IPS DF 6.9 (cell line): ENCODE measurements around the gene SULT1C2.

Experiments used
- DNase-seq: peaks from one replicate; pipeline ENCODE4 v3.0.0-alpha.2; 2013; ENCODE audit warnings: low read depth, low spot score
- H3K27ac ChIP-seq: one replicate; pipeline ENCODE4 v1.5.1; 2013; ENCODE audit warnings: low read length, control low read depth
- H3K27me3 ChIP-seq: 2 replicates; pipeline ENCODE4 v1.6.1; 2013; ENCODE audit warnings: mild to moderate bottlenecking, low read length; ENCODE audit not compliant: control insufficient read depth, insufficient read depth
- H3K36me3 ChIP-seq: 2 replicates; pipeline ENCODE4 v1.6.1; 2013; ENCODE audit warnings: low read length; ENCODE audit not compliant: control insufficient read depth, insufficient read depth
- H3K4me1 ChIP-seq: 2 replicates; pipeline ENCODE4 v1.6.1; 2013; ENCODE audit warnings: low read length; ENCODE audit not compliant: control insufficient read depth, insufficient read depth
- H3K4me3 ChIP-seq: 2 replicates; pipeline ENCODE4 v1.5.1; 2013; ENCODE audit warnings: mild to moderate bottlenecking, low read length
- H3K9me3 ChIP-seq: 2 replicates; pipeline ENCODE4 v1.6.1; 2013; ENCODE audit warnings: low read length, inconsistent platforms; ENCODE audit not compliant: control insufficient read depth, insufficient read depth
- WGBS: extraction: QIAGEN DNeasy Blood & Tissue Kit; methylation state at CpG from one replicate; pipeline ENCODE4 v1.1.7; 2013; ENCODE audit warnings: mixed read lengths, missing lambda C conversion rate; ENCODE audit not compliant: insufficient read length, insufficient coverage; 5-methylcytosine and 5-hydroxymethylcytosine counted together

Gene SULT1C2

GRCh38 chr2:108316461-108317258, 28.0 kb downstream of the SULT1C2 start:
- H3K27me3 ChIP-seq, result no peaks in the 10 kb centered on the region
- no peaks in the 10 kb centered on the region for H3K36me3 ChIP-seq
- H3K27ac ChIP-seq, result no peak overlapping the region
- H3K4me1 ChIP-seq, result peaks cover 2% of the 10 kb centered on the region
- no peak overlapping the region for H3K4me3 ChIP-seq
- DNase-seq, result peak; percentile 18
- H3K9me3 ChIP-seq, result no peaks in the 10 kb centered on the region
- no CpG with 5 or more reads among the region's 13 CpGs for WGBS

- no peak overlapping the region for H3K4me3 ChIP-seq
- no peak for DNase-seq
Measured at GRCh38 chr2:108320326-108320922, 31.7 kb downstream of the SULT1C2 start.

DNA sequence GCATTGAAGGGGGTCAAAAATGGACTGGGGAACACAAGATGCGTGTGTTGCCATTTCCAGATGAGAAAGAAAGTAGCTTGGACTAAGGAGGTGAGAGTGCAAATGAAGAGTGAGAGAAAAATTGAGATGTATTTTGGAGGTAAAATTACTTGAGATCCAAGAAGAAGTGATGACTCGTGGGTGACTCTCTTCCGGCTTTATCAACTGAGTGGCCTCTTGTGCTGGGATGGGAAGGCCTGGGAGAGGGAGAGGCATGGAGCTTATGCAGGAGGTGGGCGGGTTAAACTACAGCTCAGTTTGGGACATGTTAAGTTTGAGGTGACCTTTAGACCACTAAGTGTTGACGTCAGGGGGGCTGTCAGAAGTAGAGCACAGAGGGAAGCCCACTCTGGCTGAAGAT, 34.9 kb downstream of the SULT1C2 start:
- WGBS, result no CpG with 5 or more reads among the region's 5 CpGs
- no peak overlapping the region for H3K27ac ChIP-seq
- no peaks in the 10 kb centered on the region for H3K36me3 ChIP-seq
- no peaks in the 10 kb centered on the region for H3K4me1 ChIP-seq
- DNase-seq, result no peak
- H3K27me3 ChIP-seq, result no peaks in the 10 kb centered on the region
- H3K4me3 ChIP-seq, result no peak overlapping the region
- no peaks in the 10 kb centered on the region for H3K9me3 ChIP-seq

More at GRCh38 chr2:108320326-108320922, 31.7 kb downstream of the SULT1C2 start:
- Histone ChIP-seq H3K27ac (no peak overlapping the region), H3K27me3 (no peaks in the 10 kb centered on the region), H3K36me3 (no peaks in the 10 kb centered on the region), H3K9me3 (no peaks in the 10 kb centered on the region), H3K4me1 (peaks cover 2% of the 10 kb centered on the region)
- WGBS, result no CpG with 5 or more reads among the region's 6 CpGs

DNA sequence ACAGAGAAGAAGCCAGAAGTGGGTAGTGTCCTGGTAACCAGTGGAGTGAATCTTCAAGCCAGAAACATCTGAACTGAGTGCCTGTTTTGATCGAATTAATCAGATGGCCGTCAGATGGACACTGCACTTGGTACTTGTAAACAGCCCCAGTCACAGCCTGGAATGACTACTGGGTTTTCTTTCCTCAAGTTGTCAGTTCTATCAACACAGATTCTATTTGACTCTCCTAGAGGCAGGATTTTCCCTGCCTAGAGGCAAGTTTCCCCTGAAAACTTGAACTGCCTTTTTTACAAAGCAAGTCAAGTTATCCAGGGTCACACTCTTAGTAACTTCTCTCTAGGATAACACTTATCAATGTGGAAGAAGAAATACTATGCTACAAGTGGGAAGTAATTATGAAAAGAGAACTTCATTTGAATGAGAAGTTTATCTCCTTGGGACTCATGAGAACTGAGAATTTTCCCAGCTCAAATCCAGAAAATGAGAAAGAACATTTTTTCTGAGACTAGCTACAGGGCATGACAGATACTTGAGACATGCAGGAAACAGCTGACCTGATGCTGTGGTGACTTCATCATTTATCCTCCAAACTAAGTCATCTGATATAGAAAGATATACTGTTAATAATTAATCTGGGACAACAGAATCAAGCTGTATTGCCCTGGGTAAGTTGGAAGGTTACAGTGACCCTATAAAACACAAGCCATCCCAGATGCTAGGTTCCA, 36.0 kb downstream of the SULT1C2 start:
- Histone ChIP-seq H3K36me3 (no peaks in the 10 kb centered on the region), H3K27ac (no peak overlapping the region), H3K9me3 (no peaks in the 10 kb centered on the region), H3K27me3 (no peaks in the 10 kb centered on the region), H3K4me1 (no peaks in the 10 kb centered on the region), H3K4me3 (no peak overlapping the region)
- no peak for DNase-seq
- no CpG with 5 or more reads among the region's 2 CpGs for WGBS

DNA sequence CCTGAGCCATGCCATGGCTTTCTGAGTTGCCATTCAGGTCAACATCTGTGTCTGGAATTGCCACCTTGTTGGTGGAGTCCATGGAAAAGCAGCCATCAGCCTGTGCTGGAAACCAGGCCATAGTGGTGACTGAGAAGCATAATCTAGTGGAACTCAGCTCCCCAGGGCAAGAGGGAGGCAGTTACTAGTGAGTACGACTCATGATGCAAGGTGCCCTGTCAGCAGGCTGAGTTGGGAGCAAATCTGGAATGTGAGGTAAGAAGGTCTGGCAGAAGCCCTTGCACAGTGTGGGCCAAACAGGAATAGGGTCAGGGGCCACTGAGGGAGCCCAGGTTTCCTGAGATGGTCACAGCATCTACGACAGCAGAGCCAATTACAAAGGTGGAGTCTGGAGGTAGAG, 37.1 kb downstream of the SULT1C2 start:
- WGBS, result no CpG with 5 or more reads among the region's 2 CpGs
- no peaks in the 10 kb centered on the region for H3K4me1 ChIP-seq
- no peak for DNase-seq
- no peaks in the 10 kb centered on the region for H3K36me3 ChIP-seq
- no peak overlapping the region for H3K4me3 ChIP-seq
- no peak overlapping the region for H3K27ac ChIP-seq
- H3K27me3 ChIP-seq, result no peaks in the 10 kb centered on the region
- H3K9me3 ChIP-seq, result no peaks in the 10 kb centered on the region

DNA sequence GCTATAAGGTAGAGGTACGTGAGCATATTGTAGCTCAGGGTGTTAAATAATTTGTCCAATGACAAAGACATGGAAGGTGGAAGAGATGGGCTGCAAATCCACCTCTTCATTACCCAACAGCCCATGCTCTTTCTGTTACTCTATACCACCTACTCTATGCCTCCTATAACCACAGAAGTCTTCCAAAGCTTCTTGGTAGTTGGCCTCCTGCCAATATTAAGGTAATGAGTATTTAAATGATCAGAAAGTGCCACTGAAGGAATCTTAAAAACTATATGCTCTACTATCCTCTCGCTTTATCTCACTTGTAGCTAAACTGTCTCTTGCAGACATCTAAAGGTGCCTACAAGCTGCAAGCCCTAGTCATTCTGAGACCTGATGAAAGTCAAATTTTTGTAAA, 41.1 kb downstream of the SULT1C2 start:
- no CpG with 5 or more reads among the region's 2 CpGs for WGBS

GRCh38 chr2:108330979-108331378, 42.3 kb downstream of the SULT1C2 start:
- no CpG with 5 or more reads among the region's 3 CpGs for WGBS
- Histone ChIP-seq H3K4me3 (no peak overlapping the region), H3K4me1 (no peaks in the 10 kb centered on the region), H3K9me3 (no peaks in the 10 kb centered on the region), H3K36me3 (no peaks in the 10 kb centered on the region), H3K27ac (no peak overlapping the region), H3K27me3 (no peaks in the 10 kb centered on the region)
- DNase-seq, result no peak

More for the DNA sequence above, 41.1 kb downstream of the SULT1C2 start:
- DNase-seq, result no peak
- H3K4me1 ChIP-seq, result no peaks in the 10 kb centered on the region
- H3K36me3 ChIP-seq, result no peaks in the 10 kb centered on the region
- H3K9me3 ChIP-seq, result no peaks in the 10 kb centered on the region
- H3K4me3 ChIP-seq, result no peak overlapping the region
- no peak overlapping the region for H3K27ac ChIP-seq
- no peaks in the 10 kb centered on the region for H3K27me3 ChIP-seq

GRCh38 chr2:108345951-108346350, 57.3 kb downstream of the SULT1C2 start:
- WGBS, result no CpG with 5 or more reads among the region's 3 CpGs
- H3K4me3 ChIP-seq, result no peak overlapping the region

GRCh38 chr2:108346827-108347226, 58.1 kb downstream of the SULT1C2 start:
- Histone ChIP-seq H3K9me3 (no peaks in the 10 kb centered on the region), H3K36me3 (no peaks in the 10 kb centered on the region), H3K27me3 (no peaks in the 10 kb centered on the region), H3K27ac (no peak overlapping the region), H3K4me3 (no peak overlapping the region), H3K4me1 (no peaks in the 10 kb centered on the region)
- WGBS, result no CpG with 5 or more reads among the region's 3 CpGs
- DNase-seq, result no peak

More at GRCh38 chr2:108345951-108346350, 57.3 kb downstream of the SULT1C2 start:
- Histone ChIP-seq H3K9me3 (no peaks in the 10 kb centered on the region), H3K36me3 (no peaks in the 10 kb centered on the region), H3K27me3 (no peaks in the 10 kb centered on the region), H3K4me1 (no peaks in the 10 kb centered on the region), H3K27ac (no peak overlapping the region)
- DNase-seq, result no peak

DNA sequence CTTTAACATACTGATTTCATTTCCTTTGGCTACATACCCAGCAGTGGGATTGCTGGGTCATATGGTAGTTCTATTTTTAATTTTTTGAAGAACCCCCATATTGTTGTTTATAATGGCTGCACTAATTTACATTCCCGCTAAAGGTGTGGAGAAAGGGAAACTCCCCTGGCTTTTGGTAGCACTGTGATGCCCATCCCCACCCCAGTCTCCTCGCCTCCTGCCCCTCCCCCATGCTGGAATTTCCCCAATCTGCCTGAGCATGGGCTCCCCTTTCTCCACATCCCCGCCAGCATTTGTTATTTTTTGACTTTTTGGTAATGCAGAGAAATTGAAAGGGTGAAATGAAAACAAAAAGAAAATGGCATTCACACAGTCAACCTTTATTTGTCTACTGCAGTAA, 59.1 kb downstream of the SULT1C2 start:
- no CpG with 5 or more reads among the region's 3 CpGs for WGBS
- no peaks in the 10 kb centered on the region for H3K36me3 ChIP-seq
- no peak overlapping the region for H3K4me3 ChIP-seq
- H3K27me3 ChIP-seq, result no peaks in the 10 kb centered on the region
- H3K27ac ChIP-seq, result no peak overlapping the region
- DNase-seq, result no peak
- H3K9me3 ChIP-seq, result no peaks in the 10 kb centered on the region
- no peaks in the 10 kb centered on the region for H3K4me1 ChIP-seq
